GM20000 (cell line): ENCODE measurements around the gene AKNA.

ENCODE experiments used
- DNase-seq: peaks from one replicate; pipeline ENCODE4 v3.0.0; 2012; ENCODE audit warnings: low spot score
- CTCF ChIP-seq: IDR thresholded peaks from 2 replicates; pipeline ENCODE4 v1.5.1; 2012; ENCODE audit warnings: mild to moderate bottlenecking, control low read depth; ENCODE audit errors: extremely low read depth, missing control alignments

The AKNA gene

GRCh38 chr9:114389612-114390368, 2.0 kb upstream of the AKNA start:
- no peak for TF ChIP-seq CTCF

GRCh38 chr9:114388764-114389375, 1.1 kb upstream of the AKNA start:
- DNase-seq = no peak
- TF ChIP-seq CTCF = no peak

More at GRCh38 chr9:114389612-114390368, 2.0 kb upstream of the AKNA start:
- DNase-seq = no peak

- no peak for TF ChIP-seq CTCF
- DNase-seq = no peak
Observed at GRCh38 chr9:114388357-114388682, 538 bp upstream of the AKNA start.

GRCh38 chr9:114386886-114387679, 699 bp downstream of the AKNA start:
- DNase-seq = no peak
- no peak for TF ChIP-seq CTCF

GRCh38 chr9:114386361-114386885, 1.4 kb downstream of the AKNA start:
- no peak for TF ChIP-seq CTCF
- DNase-seq = no peak

- TF ChIP-seq CTCF = no peak
- DNase-seq = peak; percentile 86
Observed at GRCh38 chr9:114385397-114386181, 2.2 kb downstream of the AKNA start.
